GM10266 (cell line): Measurements from ENCODE around the gene CTIF.

Experiments
- DNase-seq: peaks from one replicate; pipeline ENCODE4 v3.0.0; 2012; ENCODE audit errors: extremely low spot score
- CTCF ChIP-seq: IDR thresholded peaks from 2 replicates; pipeline ENCODE4 v1.5.1; 2012; ENCODE audit warnings: mild to moderate bottlenecking, low read depth; ENCODE audit not compliant: control insufficient read depth, insufficient read depth; ENCODE audit errors: missing control alignments

CTIF gene

GRCh38 chr18:48581206-48581605, 42.4 kb downstream of the CTIF start:
- TF ChIP-seq CTCF = no peak
- no peak for DNase-seq

GRCh38 chr18:48581941-48582340, 43.1 kb downstream of the CTIF start:
- DNase-seq = no peak
- TF ChIP-seq CTCF = no peak

- no peak for DNase-seq
- no peak for TF ChIP-seq CTCF
Observed at GRCh38 chr18:48582946-48583345, 44.1 kb downstream of the CTIF start.

- no peak for TF ChIP-seq CTCF
- DNase-seq = no peak
Observed at GRCh38 chr18:48583573-48583972, 44.7 kb downstream of the CTIF start.

- no peak for TF ChIP-seq CTCF
- no peak for DNase-seq
Observed at GRCh38 chr18:48589797-48590519, 51.1 kb downstream of the CTIF start.

GRCh38 chr18:48590678-48591077, 51.8 kb downstream of the CTIF start:
- DNase-seq = no peak
- TF ChIP-seq CTCF = no peak

GRCh38 chr18:48592540-48593171, 53.8 kb downstream of the CTIF start:
- TF ChIP-seq CTCF = no peak
- no peak for DNase-seq
